KOPT-K1 (cell line): Measurements from ENCODE around the gene TRAIP.
A peak's percentile ranks its signal among the peaks of the same experiment; 100 is the strongest.

ENCODE experiments used
- H3K27ac ChIP-seq: fragments of 200-600 bp; sonication (generic); 2 replicates; pipeline ENCODE4 v1.5.1; 2016; ENCODE audit warnings: antibody characterized with exemption, mild to moderate bottlenecking, low read depth, low read length; ENCODE audit not compliant: poor library complexity, severe bottlenecking
- H3K36me3 ChIP-seq: fragments of 200-600 bp; sonication (generic); 2 replicates; pipeline ENCODE4 v1.5.1; 2017; ENCODE audit warnings: antibody characterized with exemption, mild to moderate bottlenecking, low read length, moderate library complexity; ENCODE audit not compliant: insufficient read depth
- H3K9me3 ChIP-seq: fragments of 200-600 bp; sonication (generic); 2 replicates; pipeline ENCODE4 v1.5.1; 2017; ENCODE audit warnings: antibody characterized with exemption, low read length, mild to moderate bottlenecking; ENCODE audit not compliant: insufficient read depth, poor library complexity, severe bottlenecking

Gene TRAIP

GRCh38 chr3:49812916-49813496, 43.4 kb downstream of the TRAIP start:
- Histone ChIP-seq H3K9me3 (no peaks in the 10 kb centered on the region), H3K27ac (peak overlapping the region; percentile 88), H3K36me3 (peaks cover 38% of the 10 kb centered on the region; the same call in 1 of the 2 replicates)

- H3K36me3 ChIP-seq = peaks cover 37% of the 10 kb centered on the region; the same call in 1 of the 2 replicates
- H3K9me3 ChIP-seq = no peaks in the 10 kb centered on the region
- H3K27ac ChIP-seq = peak overlapping the region; percentile 96
These were observed 48.8 kb downstream of the TRAIP start for GRCh38 chr3:49807431-49808114.

- Histone ChIP-seq H3K27ac (peak overlapping the region; percentile 96), H3K9me3 (no peaks in the 10 kb centered on the region), H3K36me3 (peaks cover 29% of the 10 kb centered on the region; the same call in 1 of the 2 replicates)
These were observed 49.5 kb downstream of the TRAIP start for GRCh38 chr3:49806850-49807249.

- Histone ChIP-seq H3K9me3 (no peaks in the 10 kb centered on the region), H3K27ac (peak overlapping the region; percentile 96), H3K36me3 (peaks cover 22% of the 10 kb centered on the region; the same call in 1 of the 2 replicates)
These were observed 50.3 kb downstream of the TRAIP start for GRCh38 chr3:49805897-49806701.

DNA sequence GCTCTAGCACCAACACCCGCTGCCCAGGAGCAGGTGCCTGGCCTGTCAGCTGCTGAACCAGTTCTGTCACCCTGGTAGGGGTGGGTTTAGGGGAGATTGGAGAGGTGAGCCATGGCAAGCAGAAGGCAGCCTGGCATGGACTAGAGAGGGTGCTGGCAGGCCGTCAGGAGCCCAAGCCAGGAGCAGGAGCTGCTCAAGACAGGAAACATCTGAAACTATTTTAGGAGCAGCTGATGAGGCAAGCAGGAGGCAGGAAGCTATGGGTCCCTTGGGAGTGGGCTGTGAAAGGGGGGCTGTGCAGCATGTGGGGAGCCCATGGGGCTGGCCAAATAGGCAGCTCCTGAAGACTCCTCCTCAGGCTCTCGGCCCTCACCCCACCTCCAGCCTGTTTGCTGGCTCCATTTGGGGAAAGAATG, 51.0 kb downstream of the TRAIP start:
- Histone ChIP-seq H3K36me3 (peaks cover 17% of the 10 kb centered on the region; the same call in 1 of the 2 replicates), H3K9me3 (no peaks in the 10 kb centered on the region), H3K27ac (peak overlapping the region; percentile 96)

GRCh38 chr3:49804141-49805041, 52.0 kb downstream of the TRAIP start:
- no peaks in the 10 kb centered on the region for H3K9me3 ChIP-seq
- H3K27ac ChIP-seq = peak overlapping the region; percentile 96
- H3K36me3 ChIP-seq = peaks cover 7% of the 10 kb centered on the region; the same call in 1 of the 2 replicates

GRCh38 chr3:49803465-49804140, 52.8 kb downstream of the TRAIP start:
- peak overlapping the region; percentile 96 for H3K27ac ChIP-seq
- H3K9me3 ChIP-seq = no peaks in the 10 kb centered on the region
- H3K36me3 ChIP-seq = no peaks in the 10 kb centered on the region

GRCh38 chr3:49802719-49803464, 53.5 kb downstream of the TRAIP start, which contains the start of gene INKA1:
Gene INKA1, plus strand, starts transcription at chr3:49803261. Its CDS starts 132 bp downstream, at chr3:49803393.
- Histone ChIP-seq H3K36me3 (no peaks in the 10 kb centered on the region), H3K27ac (peak within 1 kb of the TSS; percentile 96), H3K9me3 (no peaks in the 10 kb centered on the region)

- Histone ChIP-seq H3K36me3 (no peaks in the 10 kb centered on the region), H3K9me3 (no peaks in the 10 kb centered on the region), H3K27ac (no peak overlapping the region)
These were observed 55.2 kb downstream of the TRAIP start for GRCh38 chr3:49801160-49801559.

DNA sequence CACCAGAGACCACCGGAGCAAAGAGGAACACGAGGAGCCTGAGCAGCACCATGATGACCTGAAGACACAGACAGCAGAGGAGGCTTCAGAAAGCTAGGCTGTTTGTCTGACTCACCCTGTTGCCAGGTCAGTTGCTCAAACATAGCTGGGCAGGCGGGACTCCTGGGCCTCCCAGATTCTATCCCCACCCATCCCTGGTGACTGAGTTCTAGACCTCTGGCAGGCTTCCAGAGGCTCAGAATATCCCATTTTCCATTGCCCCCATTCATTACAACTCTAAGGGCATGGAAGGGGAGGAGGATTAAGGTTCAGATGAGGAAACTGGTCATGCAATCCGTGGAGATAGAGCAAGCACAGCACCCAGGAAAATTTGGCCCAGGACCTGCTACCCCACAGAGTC, 56.6 kb downstream of the TRAIP start, which contains the start of gene CDHR4:
TSS of gene CDHR4 (minus strand) at position 113 of the 400 bp plus-strand sequence. CDS start at position 52, 61 bp downstream.
- no peaks in the 10 kb centered on the region for H3K9me3 ChIP-seq
- H3K27ac ChIP-seq = no peak within 1 kb of the TSS
- no peaks in the 10 kb centered on the region for H3K36me3 ChIP-seq

DNA sequence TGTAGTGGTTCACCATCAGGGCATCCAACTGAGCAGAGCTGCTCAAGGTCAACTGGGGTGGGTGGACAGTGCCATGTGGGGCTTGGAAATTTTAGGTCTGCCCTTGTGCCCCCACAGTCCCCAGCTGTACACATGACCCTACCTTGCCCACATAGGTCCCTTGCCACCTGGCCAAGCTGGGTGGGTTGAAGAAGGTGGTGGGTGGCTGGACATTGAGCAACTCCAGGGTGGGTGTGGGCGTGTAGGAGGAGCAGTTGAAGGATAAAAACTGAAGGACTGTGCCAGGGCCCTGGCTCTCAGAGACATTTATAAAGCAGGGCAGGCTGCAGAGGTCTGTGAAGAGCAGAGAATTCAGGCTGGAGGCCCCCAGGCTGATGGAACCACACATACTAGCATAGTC, 57.3 kb downstream of the TRAIP start:
- Histone ChIP-seq H3K27ac (no peak overlapping the region), H3K9me3 (no peaks in the 10 kb centered on the region), H3K36me3 (no peaks in the 10 kb centered on the region)

GRCh38 chr3:49794926-49795905, 61.1 kb downstream of the TRAIP start:
- H3K9me3 ChIP-seq = no peaks in the 10 kb centered on the region
- H3K27ac ChIP-seq = no peak overlapping the region
- no peaks in the 10 kb centered on the region for H3K36me3 ChIP-seq
